WTC11 (cell line): ENCODE data around the gene VCAN. TPM values are rescaled to one million over a fixed set of nuclear protein-coding genes. Genes with fewer than 3 reads are reported as not detected.

Experiments used
- ATAC-seq: fragments of 200-7000 bp; cut with Tn5 transposase; 2 replicates; pipeline ENCODE4 v1.10.0; 2021; ENCODE audit warnings: mild to moderate bottlenecking, moderate library complexity
- CTCF ChIA-PET: fragments of 300-600 bp; sonication (Branson Sonifier 250); formaldehyde crosslinking; loops from one replicate; lab custom pipeline; 2021; ENCODE audit warnings: antibody characterized with exemption; lab: Charles Lee
- POLR2A ChIA-PET: fragments of 350-600 bp; sonication (Branson Sonifier 250); formaldehyde crosslinking; loops from one replicate; lab custom pipeline; 2021; ENCODE audit warnings: antibody characterized with exemption; lab: Charles Lee
- DNase-seq: peaks from one replicate; pipeline ENCODE4 v3.0.0; 2021; ENCODE audit warnings: low spot score
- H3K27ac Mint-ChIP-seq: 2 replicates; pipeline ENCODE4 v1.8.0; 2021; ENCODE audit warnings: mixed read lengths
- H3K27me3 Mint-ChIP-seq: 2 replicates; pipeline ENCODE4 v1.8.0; 2021; ENCODE audit warnings: low read depth, mild to moderate bottlenecking, moderate library complexity, mixed read lengths
- H3K36me3 Mint-ChIP-seq: 2 replicates; pipeline ENCODE4 v1.8.0; 2021; ENCODE audit warnings: mixed read lengths
- H3K4me1 Mint-ChIP-seq: 2 replicates; pipeline ENCODE4 v1.8.0; 2022; ENCODE audit warnings: mixed read lengths
- H3K4me3 Mint-ChIP-seq: 2 replicates; pipeline ENCODE4 v1.8.0; 2021; ENCODE audit warnings: mild to moderate bottlenecking, moderate library complexity, mixed read lengths
- H3K9me3 Mint-ChIP-seq: 2 replicates; pipeline ENCODE4 v1.8.0; 2021; ENCODE audit warnings: mixed read lengths
- ATF2 ChIP-seq: sonication (generic); formaldehyde crosslinking; IDR thresholded peaks from 2 replicates; pipeline ENCODE4 v1.8.1; 2022; ENCODE audit warnings: low read depth, missing genetic modification reagents, borderline replicate concordance
- ATF6 ChIP-seq: sonication (generic); formaldehyde crosslinking; IDR thresholded peaks from 2 replicates; pipeline ENCODE4 v1.8.1; 2023; ENCODE audit warnings: mild to moderate bottlenecking, missing genetic modification reagents
- CBFB ChIP-seq: sonication (generic); formaldehyde crosslinking; IDR thresholded peaks from 2 replicates; pipeline ENCODE4 v1.8.1; 2022; ENCODE audit warnings: mild to moderate bottlenecking, low read depth, missing genetic modification reagents
- E2F1 ChIP-seq: sonication (generic); formaldehyde crosslinking; IDR thresholded peaks from 2 replicates; pipeline ENCODE4 v1.8.0; 2022; ENCODE audit warnings: mild to moderate bottlenecking, missing genetic modification reagents
- E2F4 ChIP-seq: sonication (generic); formaldehyde crosslinking; IDR thresholded peaks from 2 replicates; pipeline ENCODE4 v1.8.1; 2022; ENCODE audit warnings: low read depth, mild to moderate bottlenecking, moderate library complexity, missing genetic modification reagents, borderline replicate concordance
- ETV6 ChIP-seq: sonication (generic); formaldehyde crosslinking; IDR thresholded peaks from 2 replicates; pipeline ENCODE4 v1.8.1; 2022; ENCODE audit warnings: mild to moderate bottlenecking, missing genetic modification reagents
- FOXK1 ChIP-seq: sonication (generic); formaldehyde crosslinking; IDR thresholded peaks from 2 replicates; pipeline ENCODE4 v1.8.0; 2022; ENCODE audit warnings: mild to moderate bottlenecking, moderate library complexity, missing genetic modification reagents
- GTF2I ChIP-seq: fragments of 250-450 bp; sonication (Bioruptor Pico); conservative IDR thresholded peaks from 2 replicates; pipeline ENCODE4 v1.4.0; 2021; ENCODE audit warnings: mild to moderate bottlenecking
- MXD4 ChIP-seq: fragments of 250-450 bp; sonication (Bioruptor Pico); IDR thresholded peaks from 2 replicates; pipeline ENCODE4 v1.8.0; 2021; ENCODE audit warnings: mild to moderate bottlenecking, moderate library complexity, borderline replicate concordance
- NR2C2 ChIP-seq: sonication (generic); formaldehyde crosslinking; IDR thresholded peaks from 2 replicates; pipeline ENCODE4 v1.8.0; 2022; ENCODE audit warnings: mild to moderate bottlenecking, missing genetic modification reagents
- PRDM15 ChIP-seq: sonication (generic); formaldehyde crosslinking; IDR thresholded peaks from 2 replicates; pipeline ENCODE4 v1.8.0; 2022; ENCODE audit warnings: missing genetic modification reagents
- PRRX2 ChIP-seq: fragments of 250-450 bp; sonication (Bioruptor Pico); IDR thresholded peaks from 2 replicates; pipeline ENCODE4 v1.8.0; 2021; ENCODE audit warnings: mild to moderate bottlenecking
- RELA ChIP-seq: sonication (generic); formaldehyde crosslinking; IDR thresholded peaks from 2 replicates; pipeline ENCODE4 v1.8.1; 2022; ENCODE audit warnings: missing genetic modification reagents, mild to moderate bottlenecking, borderline replicate concordance
- SOX15 ChIP-seq: fragments of 250-450 bp; sonication (Bioruptor Pico); IDR thresholded peaks from 2 replicates; pipeline ENCODE4 v1.9.0; 2021; ENCODE audit warnings: mild to moderate bottlenecking
- TCF7 ChIP-seq: sonication (generic); formaldehyde crosslinking; IDR thresholded peaks from 2 replicates; pipeline ENCODE4 v1.8.0; 2022; ENCODE audit warnings: mild to moderate bottlenecking, low read depth, missing genetic modification reagents, moderate library complexity
- TEAD4 ChIP-seq: sonication (generic); formaldehyde crosslinking; IDR thresholded peaks from 2 replicates; pipeline ENCODE4 v1.8.0; 2022; ENCODE audit warnings: mild to moderate bottlenecking, missing genetic modification reagents
- ZMAT4 ChIP-seq: fragments of 250-450 bp; sonication (Bioruptor Pico); IDR thresholded peaks from 2 replicates; pipeline ENCODE4 v1.9.0; 2021; ENCODE audit warnings: mild to moderate bottlenecking
- ZNF121 ChIP-seq: sonication (generic); formaldehyde crosslinking; IDR thresholded peaks from 2 replicates; pipeline ENCODE4 v1.8.0; 2023; ENCODE audit warnings: missing genetic modification reagents
- ZNF232 ChIP-seq: sonication (generic); formaldehyde crosslinking; IDR thresholded peaks from 2 replicates; pipeline ENCODE4 v1.8.0; 2022; ENCODE audit warnings: mild to moderate bottlenecking, missing genetic modification reagents
- ZNF263 ChIP-seq: sonication (generic); formaldehyde crosslinking; IDR thresholded peaks from 2 replicates; pipeline ENCODE4 v1.8.1; 2022; ENCODE audit warnings: low read depth, mild to moderate bottlenecking, moderate library complexity, missing genetic modification reagents
- total RNA-seq: library from RNA; stranded (reverse); gene quantifications from 3 replicates; pipeline ENCODE4 v1.2.3, GENCODE V29; 2021
- TF ChIP-seq, protein P1 (sequence below): sonication (generic); formaldehyde crosslinking; IDR thresholded peaks from 2 replicates; pipeline ENCODE4 v1.8.0; 2023; ENCODE audit warnings: missing genetic modification reagents, mild to moderate bottlenecking, borderline replicate concordance

VCAN gene
- total RNA-seq, 1 experiment from 2014 or later, result 276 TPM

DNA sequence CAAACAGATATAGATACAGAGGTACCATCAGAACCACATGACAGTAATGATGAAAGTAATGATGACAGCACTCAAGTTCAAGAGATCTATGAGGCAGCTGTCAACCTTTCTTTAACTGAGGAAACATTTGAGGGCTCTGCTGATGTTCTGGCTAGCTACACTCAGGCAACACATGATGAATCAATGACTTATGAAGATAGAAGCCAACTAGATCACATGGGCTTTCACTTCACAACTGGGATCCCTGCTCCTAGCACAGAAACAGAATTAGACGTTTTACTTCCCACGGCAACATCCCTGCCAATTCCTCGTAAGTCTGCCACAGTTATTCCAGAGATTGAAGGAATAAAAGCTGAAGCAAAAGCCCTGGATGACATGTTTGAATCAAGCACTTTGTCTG, 69.2 kb downstream of the VCAN start (continued):
- TF ChIP-seq ATF6 (CRISPR knock-in tag), result no peak
- no peak for TF ChIP-seq ATF2 (CRISPR knock-in tag)
- no peak for TF ChIP-seq NR2C2 (CRISPR knock-in tag)
- TF ChIP-seq E2F4 (CRISPR knock-in tag), result no peak
- TF ChIP-seq ZNF121 (CRISPR knock-in tag), result no peak
- TF ChIP-seq TEAD4 (CRISPR knock-in tag), result no peak
- TF ChIP-seq, protein P1, sequence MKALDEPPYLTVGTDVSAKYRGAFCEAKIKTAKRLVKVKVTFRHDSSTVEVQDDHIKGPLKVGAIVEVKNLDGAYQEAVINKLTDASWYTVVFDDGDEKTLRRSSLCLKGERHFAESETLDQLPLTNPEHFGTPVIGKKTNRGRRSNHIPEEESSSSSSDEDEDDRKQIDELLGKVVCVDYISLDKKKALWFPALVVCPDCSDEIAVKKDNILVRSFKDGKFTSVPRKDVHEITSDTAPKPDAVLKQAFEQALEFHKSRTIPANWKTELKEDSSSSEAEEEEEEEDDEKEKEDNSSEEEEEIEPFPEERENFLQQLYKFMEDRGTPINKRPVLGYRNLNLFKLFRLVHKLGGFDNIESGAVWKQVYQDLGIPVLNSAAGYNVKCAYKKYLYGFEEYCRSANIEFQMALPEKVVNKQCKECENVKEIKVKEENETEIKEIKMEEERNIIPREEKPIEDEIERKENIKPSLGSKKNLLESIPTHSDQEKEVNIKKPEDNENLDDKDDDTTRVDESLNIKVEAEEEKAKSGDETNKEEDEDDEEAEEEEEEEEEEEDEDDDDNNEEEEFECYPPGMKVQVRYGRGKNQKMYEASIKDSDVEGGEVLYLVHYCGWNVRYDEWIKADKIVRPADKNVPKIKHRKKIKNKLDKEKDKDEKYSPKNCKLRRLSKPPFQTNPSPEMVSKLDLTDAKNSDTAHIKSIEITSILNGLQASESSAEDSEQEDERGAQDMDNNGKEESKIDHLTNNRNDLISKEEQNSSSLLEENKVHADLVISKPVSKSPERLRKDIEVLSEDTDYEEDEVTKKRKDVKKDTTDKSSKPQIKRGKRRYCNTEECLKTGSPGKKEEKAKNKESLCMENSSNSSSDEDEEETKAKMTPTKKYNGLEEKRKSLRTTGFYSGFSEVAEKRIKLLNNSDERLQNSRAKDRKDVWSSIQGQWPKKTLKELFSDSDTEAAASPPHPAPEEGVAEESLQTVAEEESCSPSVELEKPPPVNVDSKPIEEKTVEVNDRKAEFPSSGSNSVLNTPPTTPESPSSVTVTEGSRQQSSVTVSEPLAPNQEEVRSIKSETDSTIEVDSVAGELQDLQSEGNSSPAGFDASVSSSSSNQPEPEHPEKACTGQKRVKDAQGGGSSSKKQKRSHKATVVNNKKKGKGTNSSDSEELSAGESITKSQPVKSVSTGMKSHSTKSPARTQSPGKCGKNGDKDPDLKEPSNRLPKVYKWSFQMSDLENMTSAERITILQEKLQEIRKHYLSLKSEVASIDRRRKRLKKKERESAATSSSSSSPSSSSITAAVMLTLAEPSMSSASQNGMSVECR, result no peak
- TF ChIP-seq, all 79 proteins: peak for 0

DNA sequence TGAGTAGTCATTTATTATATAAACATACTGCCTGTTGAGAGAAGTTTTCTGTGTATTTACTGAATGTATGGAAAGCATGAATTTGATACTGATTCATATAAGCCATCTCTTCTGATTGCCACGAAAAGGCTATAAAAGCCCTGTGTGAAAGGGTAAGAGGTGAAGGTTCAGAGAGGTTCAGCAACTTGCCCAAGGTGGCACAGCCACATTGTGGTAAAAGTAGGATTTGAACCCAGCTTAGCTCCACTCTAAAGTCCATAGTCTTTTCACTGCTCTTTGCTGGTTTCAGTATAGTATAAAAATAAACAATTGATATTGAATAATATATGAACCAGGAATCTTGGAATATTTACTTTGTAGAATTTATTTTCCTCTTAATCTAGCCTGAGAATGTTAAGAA, 71.3 kb downstream of the VCAN start:
- Mint-ChIP-seq H3K27me3 (no peaks in the 10 kb centered on the region), H3K9me3 (peaks cover 16% of the 10 kb centered on the region), H3K4me1 (no peaks in the 10 kb centered on the region), H3K4me3 (no peak overlapping the region), H3K27ac (no peak overlapping the region), H3K36me3 (peaks cover 62% of the 10 kb centered on the region)
- ChIA-PET CTCF (no interaction called here), POLR2A (no interaction called here)
- DNase-seq, result no peak
- ATAC-seq, result no peak
- TF ChIP-seq PRDM15 (CRISPR knock-in tag), result no peak
- TF ChIP-seq ZMAT4 (CRISPR knock-in tag), result no peak
- TF ChIP-seq TCF7 (CRISPR knock-in tag), result no peak
- TF ChIP-seq ATF6 (CRISPR knock-in tag), result no peak
- no peak for TF ChIP-seq GTF2I (CRISPR knock-in tag)
- no peak for TF ChIP-seq FOXK1 (CRISPR knock-in tag)
- no peak for TF ChIP-seq ETV6 (CRISPR knock-in tag)
- no peak for TF ChIP-seq ZNF232 (CRISPR knock-in tag)
- TF ChIP-seq PRRX2 (CRISPR knock-in tag), result no peak
- TF ChIP-seq ZNF263 (CRISPR knock-in tag), result no peak
- TF ChIP-seq E2F1, result no peak
- TF ChIP-seq CBFB (CRISPR knock-in tag), result no peak
- no peak for TF ChIP-seq RELA (CRISPR knock-in tag)
- no peak for TF ChIP-seq MXD4 (CRISPR knock-in tag)
- no peak for TF ChIP-seq SOX15
